ENCODE data around the gene PRSS33. TPM values are rescaled to one million over a fixed set of nuclear protein-coding genes. Genes with fewer than 3 reads are reported as not detected.

PRSS33 gene
- total RNA-seq, 1 experiment from 2014 or later, result not detected

GRCh38 chr16:2826591-2827373 is 39.4 kb upstream of the PRSS33 start:
- Histone ChIP-seq H3K4me3 (no peak overlapping the region), H3K9me3 (replicated peaks) (no peaks in the 10 kb centered on the region), H3K4me1 (replicated peaks) (no peaks in the 10 kb centered on the region), H3K27ac (no peak overlapping the region), H3K36me3 (no peaks in the 10 kb centered on the region), H3K27me3 (replicated peaks) (peaks cover 9% of the 10 kb centered on the region)
- DNase-seq (ENCODE audit: low read depth in 1 of 2, low spot score in 2 of 2), result no peak

GRCh38 chr16:2825906-2826305 is 38.5 kb upstream of the PRSS33 start:
- Histone ChIP-seq H3K27me3 (replicated peaks) (peaks cover 13% of the 10 kb centered on the region), H3K9me3 (replicated peaks) (no peaks in the 10 kb centered on the region), H3K4me3 (no peak overlapping the region), H3K4me1 (replicated peaks) (no peaks in the 10 kb centered on the region), H3K36me3 (no peaks in the 10 kb centered on the region), H3K27ac (no peak overlapping the region)
- no peak for DNase-seq (ENCODE audit: low read depth in 1 of 2, low spot score in 2 of 2)

GRCh38 chr16:2825049-2825742 is 37.8 kb upstream of the PRSS33 start:
- H3K4me1 ChIP-seq (replicated peaks), result no peaks in the 10 kb centered on the region
- DNase-seq (ENCODE audit: low read depth in 1 of 2, low spot score in 2 of 2), result no peak
- H3K4me3 ChIP-seq, result no peak overlapping the region
- no peak overlapping the region for H3K27ac ChIP-seq
- H3K9me3 ChIP-seq (replicated peaks), result no peaks in the 10 kb centered on the region
- H3K36me3 ChIP-seq, result no peaks in the 10 kb centered on the region
- H3K27me3 ChIP-seq (replicated peaks), result peaks cover 13% of the 10 kb centered on the region

- no peaks in the 10 kb centered on the region for H3K9me3 ChIP-seq (replicated peaks)
- H3K27ac ChIP-seq, result no peak overlapping the region
- H3K4me1 ChIP-seq (replicated peaks), result no peaks in the 10 kb centered on the region
- H3K27me3 ChIP-seq (replicated peaks), result peaks cover 15% of the 10 kb centered on the region
- no peak for DNase-seq (ENCODE audit: low read depth in 1 of 2, low spot score in 2 of 2)
- H3K36me3 ChIP-seq, result no peaks in the 10 kb centered on the region
- no peak overlapping the region for H3K4me3 ChIP-seq
Measured at GRCh38 chr16:2824626-2825025, 37.3 kb upstream of the PRSS33 start.

- H3K4me1 ChIP-seq (replicated peaks), result no peaks in the 10 kb centered on the region
- no peak for DNase-seq (ENCODE audit: low read depth in 1 of 2, low spot score in 2 of 2)
- H3K27ac ChIP-seq, result no peak overlapping the region
- H3K27me3 ChIP-seq (replicated peaks), result peaks cover 24% of the 10 kb centered on the region
- no peaks in the 10 kb centered on the region for H3K9me3 ChIP-seq (replicated peaks)
- no peaks in the 10 kb centered on the region for H3K36me3 ChIP-seq
- no peak overlapping the region for H3K4me3 ChIP-seq
Measured at GRCh38 chr16:2822496-2822895, 35.1 kb upstream of the PRSS33 start.

- no peak overlapping the region for H3K4me3 ChIP-seq
- H3K4me1 ChIP-seq (replicated peaks), result no peaks in the 10 kb centered on the region
- H3K36me3 ChIP-seq, result no peaks in the 10 kb centered on the region
- H3K9me3 ChIP-seq (replicated peaks), result no peaks in the 10 kb centered on the region
- DNase-seq (ENCODE audit: low read depth in 1 of 2, low spot score in 2 of 2), result no peak
- H3K27me3 ChIP-seq (replicated peaks), result peaks cover 24% of the 10 kb centered on the region
- no peak overlapping the region for H3K27ac ChIP-seq
Measured at GRCh38 chr16:2822158-2822495, 34.8 kb upstream of the PRSS33 start.

- H3K9me3 ChIP-seq (replicated peaks), result no peaks in the 10 kb centered on the region
- H3K4me3 ChIP-seq, result no peak overlapping the region
- peaks cover 24% of the 10 kb centered on the region for H3K27me3 ChIP-seq (replicated peaks)
- no peak overlapping the region for H3K27ac ChIP-seq
- no peaks in the 10 kb centered on the region for H3K36me3 ChIP-seq
- no peak for DNase-seq (ENCODE audit: low read depth in 1 of 2, low spot score in 2 of 2)
- no peaks in the 10 kb centered on the region for H3K4me1 ChIP-seq (replicated peaks)
Measured at GRCh38 chr16:2821487-2822157, 34.3 kb upstream of the PRSS33 start.

- H3K36me3 ChIP-seq, result no peaks in the 10 kb centered on the region
- H3K9me3 ChIP-seq (replicated peaks), result no peaks in the 10 kb centered on the region
- peaks cover 25% of the 10 kb centered on the region for H3K27me3 ChIP-seq (replicated peaks)
- no peak for DNase-seq (ENCODE audit: low read depth in 1 of 2, low spot score in 2 of 2)
- no peak overlapping the region for H3K4me3 ChIP-seq
- H3K27ac ChIP-seq, result no peak overlapping the region
- no peaks in the 10 kb centered on the region for H3K4me1 ChIP-seq (replicated peaks)
Measured at GRCh38 chr16:2820836-2821486, 33.6 kb upstream of the PRSS33 start.

- Histone ChIP-seq H3K4me3 (no peak overlapping the region), H3K27ac (no peak overlapping the region), H3K27me3 (replicated peaks) (peaks cover 31% of the 10 kb centered on the region), H3K36me3 (no peaks in the 10 kb centered on the region), H3K4me1 (replicated peaks) (no peaks in the 10 kb centered on the region), H3K9me3 (replicated peaks) (no peaks in the 10 kb centered on the region)
- peak in 1 of 2 experiments; percentile 31 for DNase-seq (ENCODE audit: low read depth in 1 of 2, low spot score in 2 of 2)
Measured at GRCh38 chr16:2819939-2820835, 32.8 kb upstream of the PRSS33 start.

GRCh38 chr16:2819179-2819938 is 32.0 kb upstream of the PRSS33 start:
- H3K4me3 ChIP-seq, result no peak overlapping the region
- H3K27me3 ChIP-seq (replicated peaks), result peaks cover 33% of the 10 kb centered on the region
- H3K27ac ChIP-seq, result no peak overlapping the region
- no peak for DNase-seq (ENCODE audit: low read depth in 1 of 2, low spot score in 2 of 2)
- no peaks in the 10 kb centered on the region for H3K36me3 ChIP-seq
- H3K4me1 ChIP-seq (replicated peaks), result no peaks in the 10 kb centered on the region
- H3K9me3 ChIP-seq (replicated peaks), result no peaks in the 10 kb centered on the region

GRCh38 chr16:2818272-2818876 is 31.0 kb upstream of the PRSS33 start:
- no peaks in the 10 kb centered on the region for H3K36me3 ChIP-seq
- H3K4me3 ChIP-seq, result no peak overlapping the region
- no peaks in the 10 kb centered on the region for H3K4me1 ChIP-seq (replicated peaks)
- peaks cover 33% of the 10 kb centered on the region for H3K27me3 ChIP-seq (replicated peaks)
- peak in 1 of 2 experiments; percentile 38 for DNase-seq (ENCODE audit: low read depth in 1 of 2, low spot score in 2 of 2)
- no peak overlapping the region for H3K27ac ChIP-seq
- no peaks in the 10 kb centered on the region for H3K9me3 ChIP-seq (replicated peaks)
